GM19467 (cell line): ENCODE measurements around the gene CIDEA.

Experiments
- ATAC-seq: cut with Tn5 transposase; IDR thresholded peaks from one replicate; pipeline ENCODE4 v1.9.1; 2021; ENCODE audit warnings: mild to moderate bottlenecking, moderate library complexity; ENCODE audit not compliant: unreplicated experiment

Gene CIDEA

DNA sequence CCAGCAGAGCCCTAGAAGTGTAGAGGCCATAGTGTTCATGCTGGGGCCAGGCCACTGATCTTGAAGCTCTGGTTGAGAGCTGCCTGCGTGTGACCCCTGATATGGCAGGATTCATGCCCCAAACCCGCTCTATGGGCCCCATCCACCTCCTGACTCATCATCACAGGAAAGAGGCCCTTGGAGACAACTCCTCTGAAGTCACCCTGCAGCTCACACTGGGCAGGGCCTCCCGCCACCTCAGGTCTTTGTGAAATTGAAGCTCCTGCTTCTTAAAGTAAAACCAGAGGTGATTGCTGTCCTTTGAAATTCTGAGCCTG is 41.9 kb downstream of the CIDEA start:
- no peak for ATAC-seq

DNA sequence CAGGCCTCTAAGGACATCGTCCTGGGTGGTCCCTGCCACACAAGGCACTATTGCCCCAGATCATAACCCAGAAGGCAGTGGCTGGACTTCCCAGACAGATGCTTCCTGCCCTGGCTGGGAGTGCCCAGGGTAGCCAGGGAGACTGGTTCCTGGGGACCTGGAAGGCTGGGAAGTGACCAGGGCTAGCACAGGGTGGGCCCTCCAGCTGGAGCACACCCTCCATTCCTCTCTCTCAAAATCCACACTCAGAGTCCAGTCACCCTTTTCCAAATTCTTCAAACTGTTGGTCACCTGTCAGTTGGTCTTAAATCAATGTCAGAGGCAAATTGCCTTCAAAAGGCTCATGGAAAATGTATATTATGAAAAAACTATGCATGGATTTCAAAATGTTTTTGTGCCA is 42.3 kb downstream of the CIDEA start:
- ATAC-seq = no peak

DNA sequence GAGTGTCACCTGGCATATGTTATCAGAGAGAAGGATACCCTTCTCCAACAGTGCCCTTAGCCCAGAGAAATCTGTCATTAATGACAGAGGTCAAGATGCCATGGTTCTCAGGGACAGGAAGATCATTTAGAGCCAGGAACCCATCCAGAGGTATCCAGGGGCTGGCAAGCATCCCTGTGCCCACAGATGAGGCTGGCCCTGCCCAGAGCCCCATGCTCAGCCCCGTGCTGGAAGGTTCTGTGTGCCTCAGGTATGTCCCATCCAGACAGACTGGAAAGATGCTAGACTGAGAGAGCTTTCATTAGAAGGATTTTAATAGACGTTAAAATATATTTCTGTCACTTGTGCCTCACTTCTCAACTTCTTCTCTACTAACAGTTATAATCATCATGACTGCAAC is 45.7 kb downstream of the CIDEA start:
- ATAC-seq = no peak

DNA sequence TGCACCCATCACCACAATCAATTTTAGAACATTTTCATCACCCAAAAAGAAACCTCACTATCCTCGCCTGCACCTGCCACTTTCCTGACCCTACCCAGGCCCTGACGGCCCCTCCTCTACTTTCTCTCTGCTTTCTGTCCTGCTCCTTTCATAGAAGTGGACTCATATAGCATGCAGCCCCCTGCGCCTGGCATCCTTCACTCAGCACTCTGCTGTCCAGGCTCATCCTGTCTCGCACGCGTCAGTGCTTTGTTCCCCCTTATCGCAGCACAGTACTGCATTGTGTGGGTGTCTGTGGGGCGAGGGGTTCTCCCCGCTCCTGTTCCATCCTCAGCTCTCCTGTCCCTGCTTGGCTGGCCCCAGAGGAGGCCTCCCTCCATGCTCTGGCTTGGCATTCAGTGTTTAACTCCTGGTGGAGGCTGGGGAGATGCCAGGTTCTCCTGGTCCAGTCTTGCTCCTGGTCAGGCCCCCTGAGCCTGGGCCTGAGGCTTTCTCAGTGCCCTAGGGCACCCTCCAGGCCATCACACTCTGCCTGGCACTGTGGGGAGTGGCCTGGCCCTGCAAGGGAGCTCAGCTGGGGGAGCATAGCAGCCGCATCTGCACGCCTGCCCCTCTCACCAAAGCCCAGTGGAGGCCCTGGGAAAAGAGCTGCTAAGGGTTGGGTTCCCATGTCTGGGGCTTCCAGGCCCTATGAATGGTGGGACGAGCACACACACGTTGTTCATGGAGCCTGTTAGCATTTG is 47.3 kb downstream of the CIDEA start:
- ATAC-seq = no peak

DNA sequence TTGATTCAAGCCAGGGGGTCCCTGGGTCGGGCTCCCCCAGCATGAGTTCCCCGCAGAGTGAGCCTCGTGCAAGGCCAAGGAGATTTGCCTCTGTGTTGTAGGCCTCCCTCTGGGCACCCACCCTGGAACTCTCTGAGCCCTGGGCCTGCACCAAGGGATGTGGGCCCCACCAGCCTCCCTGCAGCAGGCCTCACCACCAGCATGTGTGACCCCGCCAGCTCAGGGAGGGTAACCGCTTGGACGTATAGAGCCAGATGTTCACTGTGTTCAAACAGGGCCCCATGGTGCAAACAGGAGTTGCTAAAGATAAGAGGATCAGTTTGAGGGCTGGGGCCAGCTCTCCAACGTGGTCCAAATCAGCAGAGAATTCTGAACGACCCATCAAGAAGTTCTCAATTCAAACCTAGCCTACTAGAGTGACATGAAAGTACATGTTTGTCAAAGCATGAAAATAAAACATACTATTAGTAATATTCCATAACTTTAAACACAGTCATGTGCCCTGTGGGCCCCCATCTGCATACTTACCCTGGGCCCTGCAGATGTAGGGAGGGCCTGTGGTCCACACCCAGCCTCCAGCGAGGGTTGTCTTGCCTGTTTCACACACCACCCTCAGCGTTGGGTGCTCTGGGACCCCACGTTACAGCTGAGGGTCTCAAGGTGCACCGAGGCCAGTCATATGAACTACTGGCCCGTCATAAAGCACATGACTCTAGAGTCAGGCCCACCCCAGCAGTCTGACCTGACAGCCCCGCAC is 48.4 kb downstream of the CIDEA start:
- ATAC-seq = no peak

GRCh38 chr18:12304351-12305210 is 50.4 kb downstream of the CIDEA start:
- no peak for ATAC-seq

- ATAC-seq = no peak
These were observed 51.0 kb downstream of the CIDEA start for GRCh38 chr18:12305211-12305610.

DNA sequence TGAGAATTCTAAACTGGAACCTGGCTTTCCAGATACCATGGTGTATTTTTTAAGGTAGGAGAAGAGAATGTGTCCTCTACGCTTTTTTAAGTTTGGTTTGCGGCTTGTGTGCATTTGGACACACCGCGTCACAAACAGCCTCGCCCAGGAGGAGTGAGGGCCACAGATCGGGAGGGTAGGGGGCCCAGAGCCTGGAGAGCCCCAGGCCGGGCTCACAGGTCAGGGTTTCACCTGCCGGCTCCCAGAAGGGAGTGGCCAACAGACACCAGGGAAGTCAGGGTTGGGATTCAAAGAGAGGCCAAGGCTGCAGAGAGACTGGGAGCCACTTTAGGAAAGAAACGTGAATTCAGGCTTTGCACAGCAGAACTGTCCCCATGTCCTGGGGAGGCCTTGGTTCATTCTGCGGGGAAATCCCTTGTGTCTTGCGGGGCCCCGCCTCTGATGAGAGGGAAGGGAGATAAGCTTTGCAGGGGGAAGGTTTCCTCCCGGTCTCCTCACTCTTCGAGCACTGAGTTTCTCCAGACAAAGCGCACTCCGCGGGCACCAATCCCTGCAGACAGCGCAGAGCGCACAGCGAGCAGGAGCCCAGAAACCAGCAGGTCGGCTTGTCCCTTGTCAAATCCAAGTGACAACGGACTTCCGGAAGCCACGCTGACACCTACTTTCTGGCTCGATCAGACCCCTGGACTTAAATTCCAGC is 51.9 kb downstream of the CIDEA start:
- ATAC-seq = no peak

- ATAC-seq = no peak
These were observed 52.9 kb downstream of the CIDEA start for GRCh38 chr18:12306752-12307700.

- no peak for ATAC-seq
These were observed 53.7 kb downstream of the CIDEA start, which contains the start of gene TUBB6 for GRCh38 chr18:12307701-12308385. Gene TUBB6, plus strand, starts transcription at chr18:12308241. Its CDS starts 52 bp downstream, at chr18:12308293.

GRCh38 chr18:12308386-12309100 is 54.4 kb downstream of the CIDEA start:
- ATAC-seq = no peak

- no peak for ATAC-seq
These were observed 55.6 kb downstream of the CIDEA start for GRCh38 chr18:12309683-12310198.

- no peak for ATAC-seq
These were observed 56.6 kb downstream of the CIDEA start for GRCh38 chr18:12310762-12311161.

DNA sequence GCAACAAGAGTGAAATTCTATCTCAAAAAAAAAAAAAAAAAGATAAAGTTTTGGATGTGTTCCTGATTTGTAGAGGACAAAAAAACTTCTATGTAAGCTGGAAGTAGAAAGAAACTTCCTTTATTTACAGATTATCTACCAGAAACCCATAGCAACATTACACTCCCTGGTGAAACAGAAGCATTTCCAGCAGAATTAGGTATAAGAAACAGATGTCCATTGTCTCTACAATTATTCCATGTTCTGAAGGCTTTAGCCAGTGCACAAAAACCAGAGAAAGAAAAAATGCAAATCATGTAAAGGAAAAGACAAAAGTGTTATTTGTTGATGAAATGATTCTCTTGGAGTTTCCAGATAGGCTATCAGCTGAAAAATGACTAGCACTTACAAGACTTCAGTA is 58.8 kb downstream of the CIDEA start:
- no peak for ATAC-seq

GRCh38 chr18:12313530-12314245 is 59.5 kb downstream of the CIDEA start:
- ATAC-seq = no peak

GRCh38 chr18:12314591-12315305 is 60.6 kb downstream of the CIDEA start:
- no peak for ATAC-seq

GRCh38 chr18:12315490-12315889 is 61.3 kb downstream of the CIDEA start:
- ATAC-seq = no peak
